Measurements from ENCODE around the gene PTER.

- TF ChIP-seq, protein P1, sequence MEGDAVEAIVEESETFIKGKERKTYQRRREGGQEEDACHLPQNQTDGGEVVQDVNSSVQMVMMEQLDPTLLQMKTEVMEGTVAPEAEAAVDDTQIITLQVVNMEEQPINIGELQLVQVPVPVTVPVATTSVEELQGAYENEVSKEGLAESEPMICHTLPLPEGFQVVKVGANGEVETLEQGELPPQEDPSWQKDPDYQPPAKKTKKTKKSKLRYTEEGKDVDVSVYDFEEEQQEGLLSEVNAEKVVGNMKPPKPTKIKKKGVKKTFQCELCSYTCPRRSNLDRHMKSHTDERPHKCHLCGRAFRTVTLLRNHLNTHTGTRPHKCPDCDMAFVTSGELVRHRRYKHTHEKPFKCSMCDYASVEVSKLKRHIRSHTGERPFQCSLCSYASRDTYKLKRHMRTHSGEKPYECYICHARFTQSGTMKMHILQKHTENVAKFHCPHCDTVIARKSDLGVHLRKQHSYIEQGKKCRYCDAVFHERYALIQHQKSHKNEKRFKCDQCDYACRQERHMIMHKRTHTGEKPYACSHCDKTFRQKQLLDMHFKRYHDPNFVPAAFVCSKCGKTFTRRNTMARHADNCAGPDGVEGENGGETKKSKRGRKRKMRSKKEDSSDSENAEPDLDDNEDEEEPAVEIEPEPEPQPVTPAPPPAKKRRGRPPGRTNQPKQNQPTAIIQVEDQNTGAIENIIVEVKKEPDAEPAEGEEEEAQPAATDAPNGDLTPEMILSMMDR (conservative IDR thresholded peaks at IDR 0.05; ENCODE audit: low read depth, low read length), result no peak
- no peak for TF ChIP-seq EZH2 (IDR thresholded peaks at IDR 0.05; ENCODE audit: low read length, unreplicated experiment)
Observed at GRCh38 chr10:16439295-16439694, 2.5 kb downstream of the PTER start.
